Neuronal stem cell (in vitro differentiated cells): ENCODE data around the gene PROP1.

Source experiments
- DNase-seq: peaks from one replicate; pipeline ENCODE4 v3.0.0-alpha.2; 2013; ENCODE audit warnings: low spot score
- H2AFZ ChIP-seq: one replicate; pipeline ENCODE4 v1.6.1; 2013; ENCODE audit warnings: mild to moderate bottlenecking, low read length, inconsistent platforms
- H2AK5ac ChIP-seq: 2 replicates; pipeline ENCODE4 v1.6.1; 2013; ENCODE audit warnings: low read depth, mild to moderate bottlenecking, inconsistent platforms, low read length, moderate library complexity, mixed read lengths
- H2BK120ac ChIP-seq: 2 replicates; pipeline ENCODE4 v1.6.1; 2013; ENCODE audit warnings: low read depth, mild to moderate bottlenecking, inconsistent platforms, low read length, moderate library complexity, mixed read lengths
- H2BK12ac ChIP-seq: one replicate; pipeline ENCODE4 v1.6.1; 2013; ENCODE audit warnings: low read length, inconsistent platforms
- H2BK15ac ChIP-seq: 2 replicates; pipeline ENCODE4 v1.6.1; 2013; ENCODE audit warnings: mild to moderate bottlenecking, low read length, inconsistent platforms, mixed read lengths
- H2BK5ac ChIP-seq: one replicate; pipeline ENCODE4 v1.6.1; 2013; ENCODE audit warnings: inconsistent platforms, mild to moderate bottlenecking, low read length, moderate library complexity
- H3K14ac ChIP-seq: one replicate; pipeline ENCODE4 v1.6.1; 2013; ENCODE audit warnings: low read length, inconsistent platforms
- H3K18ac ChIP-seq: 2 replicates; pipeline ENCODE4 v1.6.1; 2013; ENCODE audit warnings: low read length, inconsistent platforms
- H3K23ac ChIP-seq: 2 replicates; pipeline ENCODE4 v1.6.1; 2013; ENCODE audit warnings: low read depth, mild to moderate bottlenecking, mixed read lengths, low read length, inconsistent platforms; ENCODE audit not compliant: poor library complexity
- H3K27ac ChIP-seq: replicated peaks from 3 replicates; pipeline ENCODE4 v1.5.1; 2013; ENCODE audit warnings: low read length, inconsistent platforms
- H3K27me3 ChIP-seq, 3 experiments: 2 replicates each; pipeline ENCODE4 v1.6.1; 2013; ENCODE audit warnings: low read length in 3 of 3, mild to moderate bottlenecking in 2 of 3, inconsistent platforms in 1 of 3, low read depth in 1 of 3, mixed read lengths in 1 of 3, moderate library complexity in 1 of 3; ENCODE audit not compliant: control insufficient read depth in 3 of 3, insufficient read depth in 3 of 3
- H3K36me3 ChIP-seq, 2 donors: replicated peaks in 1 of 2; 2 replicates each; pipeline ENCODE4 v1.6.1; 2013; ENCODE audit warnings: low read length in 2 of 2; ENCODE audit not compliant: control insufficient read depth in 2 of 2, insufficient read depth in 2 of 2
- H3K4ac ChIP-seq: 2 replicates; pipeline ENCODE4 v1.6.1; 2013; ENCODE audit warnings: inconsistent platforms, mild to moderate bottlenecking, low read length, moderate library complexity
- H3K4me1 ChIP-seq, 2 donors: 1 replicate in 1 of 2; 2 replicates in 1 of 2; pipeline ENCODE4 v1.6.1; 2013; ENCODE audit warnings: low read length in 2 of 2, low read depth in 1 of 2; ENCODE audit not compliant: control insufficient read depth in 2 of 2, insufficient read depth in 1 of 2
- H3K4me2 ChIP-seq: one replicate; pipeline ENCODE4 v1.6.1; 2013; ENCODE audit warnings: mild to moderate bottlenecking, low read length, inconsistent platforms; ENCODE audit not compliant: insufficient read depth, poor library complexity, severe bottlenecking
- H3K4me3 ChIP-seq, 2 donors: 2 replicates each; pipeline ENCODE4 v1.5.1; 2013; ENCODE audit warnings: low read length in 2 of 2, mild to moderate bottlenecking in 2 of 2, inconsistent platforms in 1 of 2, moderate library complexity in 1 of 2
- H3K79me1 ChIP-seq: one replicate; pipeline ENCODE4 v1.6.1; 2013; ENCODE audit warnings: low read depth, mild to moderate bottlenecking, inconsistent platforms, low read length, moderate library complexity
- H3K9ac ChIP-seq: one replicate; pipeline ENCODE4 v1.6.1; 2013; ENCODE audit warnings: mild to moderate bottlenecking, low read depth, low read length, inconsistent platforms; ENCODE audit not compliant: poor library complexity
- H3K9me3 ChIP-seq, 2 donors: replicated peaks in 1 of 2; 2 replicates each; pipeline versions ENCODE3 to v1.6.1; 2013; ENCODE audit warnings: low read length in 2 of 2, mild to moderate bottlenecking in 2 of 2, inconsistent platforms in 1 of 2, low read depth in 1 of 2, mixed read lengths in 1 of 2, moderate library complexity in 1 of 2; ENCODE audit not compliant: control insufficient read depth in 2 of 2, insufficient read depth in 1 of 2
- H4K8ac ChIP-seq: one replicate; pipeline ENCODE4 v1.6.1; 2013; ENCODE audit warnings: low read depth, mild to moderate bottlenecking, inconsistent platforms, low read length, moderate library complexity
- H4K91ac ChIP-seq: one replicate; pipeline ENCODE4 v1.6.1; 2013; ENCODE audit warnings: low read length, low read depth, mild to moderate bottlenecking, inconsistent platforms; ENCODE audit not compliant: poor library complexity
- WGBS, 2 donors: extraction: QIAGEN DNeasy Blood & Tissue Kit; methylation state at CpG; one replicate each; pipeline ENCODE4 v1.1.7; 2013; ENCODE audit warnings: missing lambda C conversion rate in 2 of 2, mixed read lengths in 1 of 2; ENCODE audit not compliant: insufficient read length in 2 of 2, insufficient replicate concordance in 1 of 2; ENCODE audit errors: extremely low coverage in 2 of 2; 5-methylcytosine and 5-hydroxymethylcytosine counted together

PROP1 gene

GRCh38 chr5:177963966-177964365, 32.1 kb downstream of the PROP1 start:
- DNase-seq: no peak
- Histone ChIP-seq H3K9ac (no peak overlapping the region), H3K23ac (no peak overlapping the region), H3K36me3 (peaks cover 0 to 10% of the 10 kb centered on the region in 2 donors), H3K27me3 (no peaks in the 10 kb centered on the region), H2AK5ac (no peak overlapping the region), H3K79me1 (peaks cover 1% of the 10 kb centered on the region), H3K14ac (no peak overlapping the region), H3K4me2 (no peak overlapping the region), H4K91ac (no peak overlapping the region), H3K4ac (no peak overlapping the region), H3K4me3 (no peak overlapping the region), H3K4me1 (no peaks in the 10 kb centered on the region), H2BK120ac (no peak overlapping the region), H2BK5ac (no peak overlapping the region), H2AFZ (no peak overlapping the region), H3K27ac (no peak overlapping the region), H2BK15ac (no peak overlapping the region), H3K9me3 (peaks cover 2% of the 10 kb centered on the region in 2 donors), H3K18ac (no peak overlapping the region), H4K8ac (no peak overlapping the region), H2BK12ac (no peak overlapping the region)
- no CpG with 5 or more reads among the region's 14 CpGs for WGBS, 2 donors

- Histone ChIP-seq H2BK120ac (no peak overlapping the region), H2BK15ac (no peak overlapping the region), H3K4me3 (no peak overlapping the region), H2AFZ (no peak overlapping the region), H4K91ac (no peak overlapping the region), H3K9me3 (peaks cover 2% of the 10 kb centered on the region in 2 donors), H3K4me1 (no peaks in the 10 kb centered on the region), H3K23ac (no peak overlapping the region), H2AK5ac (no peak overlapping the region), H2BK5ac (no peak overlapping the region), H3K36me3 (peaks cover 0 to 10% of the 10 kb centered on the region in 2 donors), H3K4me2 (no peak overlapping the region), H4K8ac (no peak overlapping the region), H3K9ac (no peak overlapping the region), H3K4ac (no peak overlapping the region), H2BK12ac (no peak overlapping the region), H3K27me3 (no peaks in the 10 kb centered on the region), H3K79me1 (peaks cover 4% of the 10 kb centered on the region), H3K14ac (no peak overlapping the region), H3K27ac (no peak overlapping the region), H3K18ac (no peak overlapping the region)
- no peak for DNase-seq
- WGBS, 2 donors: no CpG with 5 or more reads among the region's 9 CpGs
These were observed 36.7 kb downstream of the PROP1 start for GRCh38 chr5:177959315-177959714.

GRCh38 chr5:177958696-177959095, 37.3 kb downstream of the PROP1 start:
- Histone ChIP-seq H3K36me3 (peaks cover 0 to 10% of the 10 kb centered on the region in 2 donors), H3K4ac (no peak overlapping the region), H2AK5ac (no peak overlapping the region), H3K14ac (no peak overlapping the region), H3K23ac (peak overlapping the region; percentile 65), H3K4me2 (no peak overlapping the region), H4K8ac (peak overlapping the region; percentile 48), H4K91ac (no peak overlapping the region), H2BK15ac (no peak overlapping the region), H3K4me3 (no peak overlapping the region), H3K27ac (no peak overlapping the region), H3K9me3 (peaks cover 2% of the 10 kb centered on the region in 2 donors), H2AFZ (no peak overlapping the region), H3K79me1 (peaks cover 4% of the 10 kb centered on the region), H3K27me3 (no peaks in the 10 kb centered on the region), H2BK12ac (peak overlapping the region; percentile 10), H3K18ac (no peak overlapping the region), H2BK5ac (no peak overlapping the region), H2BK120ac (no peak overlapping the region), H3K4me1 (no peaks in the 10 kb centered on the region), H3K9ac (peak overlapping the region; percentile 70)
- DNase-seq: no peak
- WGBS, 2 donors: no CpG with 5 or more reads among the region's 17 CpGs

GRCh38 chr5:177957241-177957640, 38.8 kb downstream of the PROP1 start:
- Histone ChIP-seq H3K9ac (no peak overlapping the region), H3K27ac (no peak overlapping the region), H3K79me1 (peaks cover 4% of the 10 kb centered on the region), H4K8ac (no peak overlapping the region), H3K9me3 (peaks cover 2% of the 10 kb centered on the region in 2 donors), H3K4me3 (no peak overlapping the region), H3K18ac (no peak overlapping the region), H4K91ac (no peak overlapping the region), H2BK12ac (no peak overlapping the region), H2BK120ac (no peak overlapping the region), H3K4me2 (no peak overlapping the region), H3K27me3 (no peaks in the 10 kb centered on the region), H3K4ac (no peak overlapping the region), H2AFZ (no peak overlapping the region), H3K4me1 (no peaks in the 10 kb centered on the region), H2BK15ac (no peak overlapping the region), H2BK5ac (no peak overlapping the region), H3K36me3 (peaks cover 0 to 7% of the 10 kb centered on the region in 2 donors), H3K23ac (no peak overlapping the region), H3K14ac (no peak overlapping the region), H2AK5ac (no peak overlapping the region)
- DNase-seq: no peak
- WGBS, 2 donors: no CpG with 5 or more reads among the region's 7 CpGs
